HepG2 (cell line): Measurements from ENCODE around the gene NKPD1. TPM values are rescaled to one million over a fixed set of nuclear protein-coding genes. Genes with fewer than 3 reads are reported as not detected.
A peak's percentile ranks its signal among the peaks of the same experiment; 100 is the strongest.

Source experiments
- CEBPG ChIP-seq: IDR thresholded peaks from 2 replicates; pipeline ENCODE4 v1.6.1; 2016
- CHD2 ChIP-seq: IDR thresholded peaks from 2 replicates; pipeline ENCODE4 v1.6.1; 2011; ENCODE audit warnings: low read depth, low read length, improper control_type of control experiment
- DNMT3B ChIP-seq: conservative IDR thresholded peaks from 2 replicates; pipeline ENCODE4 v1.6.1; 2016; ENCODE audit warnings: missing biosample characterization, control low read depth
- FOXC1 ChIP-seq: sonication (generic); formaldehyde crosslinking; IDR thresholded peaks from 2 replicates; pipeline ENCODE4 v1.8.0; 2022; ENCODE audit warnings: mild to moderate bottlenecking, missing genetic modification reagents, borderline replicate concordance
- HOXA9 ChIP-seq: sonication (generic); formaldehyde crosslinking; IDR thresholded peaks from 2 replicates; pipeline ENCODE4 v1.8.1; 2022; ENCODE audit warnings: missing genetic modification reagents, mild to moderate bottlenecking, moderate library complexity, borderline replicate concordance
- MAZ ChIP-seq, 2 experiments: sonication (generic) in 1 of 2; formaldehyde crosslinking in 1 of 2; IDR thresholded peaks; 2 replicates each; pipeline versions ENCODE4 v1.5.0 to v1.6.1; 2012 to 2020; ENCODE audit warnings: low read depth in 2 of 2, mild to moderate bottlenecking in 2 of 2, borderline replicate concordance in 1 of 2, improper control_type of control experiment in 1 of 2, low read length in 1 of 2, missing genetic modification reagents in 1 of 2, moderate library complexity in 1 of 2
- PCBP2 ChIP-seq: fragments of 200-400 bp; formaldehyde crosslinking; optimal IDR thresholded peaks from 2 replicates; pipeline ENCODE3; 2018; ENCODE audit warnings: low read length, low read depth; ENCODE audit not compliant: poor library complexity, severe bottlenecking
- RAD21 ChIP-seq: fragments of 450-650 bp; formaldehyde crosslinking; IDR thresholded peaks from 2 replicates; pipeline ENCODE4 v1.5.0; 2020; ENCODE audit warnings: mild to moderate bottlenecking
- REL ChIP-seq: sonication (generic); formaldehyde crosslinking; conservative IDR thresholded peaks from 2 replicates; pipeline ENCODE4 v1.8.0; 2022; ENCODE audit warnings: mild to moderate bottlenecking, missing genetic modification reagents, moderate library complexity
- RFX3 ChIP-seq: IDR thresholded peaks from 2 replicates; pipeline ENCODE4 v1.6.1; 2016; ENCODE audit warnings: missing biosample characterization, missing genetic modification reagents
- SP1 ChIP-seq, 2 experiments: fragments of 450-650 bp in 1 of 2; sonication (generic) in 1 of 2; formaldehyde crosslinking in 1 of 2; IDR thresholded peaks; 2 replicates each; pipeline versions ENCODE4 v1.4.0 to v1.6.1; 2016 to 2020; ENCODE audit warnings: missing genetic modification reagents in 1 of 2
- TGIF2 ChIP-seq: IDR thresholded peaks from 2 replicates; pipeline ENCODE4 v1.6.1; 2016; ENCODE audit warnings: control low read depth, missing compliant biosample characterization
- ZBTB4 ChIP-seq: sonication (generic); formaldehyde crosslinking; IDR thresholded peaks from 2 replicates; pipeline ENCODE4 v1.4.0; 2020; ENCODE audit warnings: missing genetic modification reagents, mild to moderate bottlenecking, borderline replicate concordance
- ZC3H4 ChIP-seq: sonication (generic); formaldehyde crosslinking; IDR thresholded peaks from 2 replicates; pipeline ENCODE4 v1.4.0; 2020; ENCODE audit warnings: missing genetic modification reagents, borderline replicate concordance
- ZFP82 ChIP-seq: sonication (generic); formaldehyde crosslinking; IDR thresholded peaks from 2 replicates; pipeline ENCODE4 v1.5.1; 2020; ENCODE audit warnings: mild to moderate bottlenecking, missing genetic modification reagents, borderline replicate concordance
- ZNF24 ChIP-seq: fragments of 450-650 bp; IDR thresholded peaks from 2 replicates; pipeline ENCODE4 v1.6.1; 2017; ENCODE audit warnings: antibody characterized with exemption, mild to moderate bottlenecking
- ZNF263 ChIP-seq: sonication (generic); formaldehyde crosslinking; IDR thresholded peaks from 2 replicates; pipeline ENCODE4 v1.4.0; 2020; ENCODE audit warnings: missing genetic modification reagents
- ZNF367 ChIP-seq: sonication (generic); formaldehyde crosslinking; IDR thresholded peaks from 2 replicates; pipeline ENCODE4 v1.4.0; 2020; ENCODE audit warnings: missing genetic modification reagents, borderline replicate concordance
- ZNF598 ChIP-seq: sonication (generic); formaldehyde crosslinking; IDR thresholded peaks from 2 replicates; pipeline ENCODE4 v1.5.1; 2020; ENCODE audit warnings: mild to moderate bottlenecking, missing genetic modification reagents, borderline replicate concordance
- ZNF772 ChIP-seq: sonication (generic); formaldehyde crosslinking; IDR thresholded peaks from 2 replicates; pipeline ENCODE4 v1.5.0; 2020; ENCODE audit warnings: mild to moderate bottlenecking, missing genetic modification reagents
- ZNF816 ChIP-seq: sonication (generic); formaldehyde crosslinking; IDR thresholded peaks from 2 replicates; pipeline ENCODE4 v1.8.0; 2022; ENCODE audit warnings: missing genetic modification reagents, mild to moderate bottlenecking, borderline replicate concordance
- polyA plus RNA-seq, 8 experiments: library from polyadenylated mRNA; depleted of rRNA in 3 of 8; stranded (reverse) in 7 of 8; unstranded in 1 of 8; fragments of >200 nt; fragmentation: Illumina TruSeq in 4 of 8; extraction: Trizol in 4 of 8; gene quantifications; 2 replicates each; pipeline versions ENCODE4 v1.2.1 to v1.2.3, GENCODE V29; 2011 to 2016; ENCODE audit warnings: low read depth in 4 of 8, missing spikeins in 1 of 8, mixed read lengths in 1 of 8; ENCODE audit not compliant: insufficient read depth in 1 of 8
- total RNA-seq, 5 experiments: library from RNA; depleted of rRNA; stranded (reverse); fragments of >200 nt; fragmentation: Illumina TruSeq; extraction: Trizol; gene quantifications; 2 replicates each; pipeline ENCODE4 v1.2.3, GENCODE V29; 2016; ENCODE audit warnings: low read depth in 1 of 5
- TF ChIP-seq, protein P1 (sequence below): sonication (generic); formaldehyde crosslinking; IDR thresholded peaks from 2 replicates; pipeline ENCODE4 v1.4.0; 2020; ENCODE audit warnings: missing genetic modification reagents, borderline replicate concordance
- TF ChIP-seq, protein P2 (sequence below): sonication (generic); IDR thresholded peaks from 2 replicates; pipeline ENCODE4 v1.6.1; 2016; ENCODE audit warnings: low read depth, borderline replicate concordance
- TF ChIP-seq, protein P3 (sequence below): sonication (generic); formaldehyde crosslinking; IDR thresholded peaks from 2 replicates; pipeline ENCODE4 v1.4.0; 2020; ENCODE audit warnings: missing genetic modification reagents

NKPD1 gene
- total and polyA plus RNA-seq, 2 of the 13 experiments (the other 11 are each of a cell fraction or from before 2014, with no cell fraction given): 0.03 TPM; not detected in 1

GRCh38 chr19:45177817-45178261 lies 17.1 kb upstream of the NKPD1 start, which contains the start of gene TRAPPC6A (continued):
- TF ChIP-seq, protein P1, sequence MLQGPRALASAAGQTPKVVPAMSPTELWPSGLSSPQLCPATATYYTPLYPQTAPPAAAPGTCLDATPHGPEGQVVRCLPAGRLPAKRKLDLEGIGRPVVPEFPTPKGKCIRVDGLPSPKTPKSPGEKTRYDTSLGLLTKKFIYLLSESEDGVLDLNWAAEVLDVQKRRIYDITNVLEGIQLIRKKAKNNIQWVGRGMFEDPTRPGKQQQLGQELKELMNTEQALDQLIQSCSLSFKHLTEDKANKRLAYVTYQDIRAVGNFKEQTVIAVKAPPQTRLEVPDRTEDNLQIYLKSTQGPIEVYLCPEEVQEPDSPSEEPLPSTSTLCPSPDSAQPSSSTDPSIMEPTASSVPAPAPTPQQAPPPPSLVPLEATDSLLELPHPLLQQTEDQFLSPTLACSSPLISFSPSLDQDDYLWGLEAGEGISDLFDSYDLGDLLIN: no peak
- TF ChIP-seq, protein P2, sequence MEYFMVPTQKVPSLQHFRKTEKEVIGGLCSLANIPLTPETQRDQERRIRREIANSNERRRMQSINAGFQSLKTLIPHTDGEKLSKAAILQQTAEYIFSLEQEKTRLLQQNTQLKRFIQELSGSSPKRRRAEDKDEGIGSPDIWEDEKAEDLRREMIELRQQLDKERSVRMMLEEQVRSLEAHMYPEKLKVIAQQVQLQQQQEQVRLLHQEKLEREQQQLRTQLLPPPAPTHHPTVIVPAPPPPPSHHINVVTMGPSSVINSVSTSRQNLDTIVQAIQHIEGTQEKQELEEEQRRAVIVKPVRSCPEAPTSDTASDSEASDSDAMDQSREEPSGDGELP: no peak
- no peak for TF ChIP-seq ZNF367 (CRISPR knock-in tag)
- no peak for TF ChIP-seq CHD2
- no peak for TF ChIP-seq ZBTB4 (CRISPR knock-in tag)
- TF ChIP-seq ZNF816 (CRISPR knock-in tag): no peak
- TF ChIP-seq ZC3H4: no peak
- no peak for TF ChIP-seq SP1 (IDR thresholded peaks at IDR 0.05)
- TF ChIP-seq SP1 (CRISPR knock-in tag; IDR thresholded peaks at IDR 0.05): no peak
- TF ChIP-seq ZNF24: no peak
- TF ChIP-seq REL (CRISPR knock-in tag): no peak
- TF ChIP-seq HOXA9: no peak
- no peak for TF ChIP-seq ZNF263
- no peak for TF ChIP-seq PCBP2
- peak; percentile 48; the same call in 1 of the 2 replicates for TF ChIP-seq ZNF772
- no peak; the same call in 1 of the 2 replicates for TF ChIP-seq FOXC1 (CRISPR knock-in tag)
- no peak for TF ChIP-seq DNMT3B
- TF ChIP-seq RFX3: no peak
- no peak for TF ChIP-seq MAZ (IDR thresholded peaks at IDR 0.05; ENCODE audit: borderline replicate concordance, low read depth, low read length)
- TF ChIP-seq MAZ (CRISPR knock-in tag; IDR thresholded peaks at IDR 0.05; ENCODE audit: low read depth): peak; percentile 21; the same call in 1 of the 2 replicates
- TF ChIP-seq, protein P3, sequence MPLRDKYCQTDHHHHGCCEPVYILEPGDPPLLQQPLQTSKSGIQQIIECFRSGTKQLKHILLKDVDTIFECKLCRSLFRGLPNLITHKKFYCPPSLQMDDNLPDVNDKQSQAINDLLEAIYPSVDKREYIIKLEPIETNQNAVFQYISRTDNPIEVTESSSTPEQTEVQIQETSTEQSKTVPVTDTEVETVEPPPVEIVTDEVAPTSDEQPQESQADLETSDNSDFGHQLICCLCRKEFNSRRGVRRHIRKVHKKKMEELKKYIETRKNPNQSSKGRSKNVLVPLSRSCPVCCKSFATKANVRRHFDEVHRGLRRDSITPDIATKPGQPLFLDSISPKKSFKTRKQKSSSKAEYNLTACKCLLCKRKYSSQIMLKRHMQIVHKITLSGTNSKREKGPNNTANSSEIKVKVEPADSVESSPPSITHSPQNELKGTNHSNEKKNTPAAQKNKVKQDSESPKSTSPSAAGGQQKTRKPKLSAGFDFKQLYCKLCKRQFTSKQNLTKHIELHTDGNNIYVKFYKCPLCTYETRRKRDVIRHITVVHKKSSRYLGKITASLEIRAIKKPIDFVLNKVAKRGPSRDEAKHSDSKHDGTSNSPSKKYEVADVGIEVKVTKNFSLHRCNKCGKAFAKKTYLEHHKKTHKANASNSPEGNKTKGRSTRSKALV (CRISPR knock-in tag): no peak
- TF ChIP-seq CEBPG (CRISPR knock-in tag): no peak
- no peak; the same call in 1 of the 2 replicates for TF ChIP-seq ZNF598
- TF ChIP-seq RAD21 (CRISPR knock-in tag): peak; percentile 27; the same call in 1 of the 2 replicates
- no peak for TF ChIP-seq TGIF2
- no peak; the same call in 1 of the 2 replicates for TF ChIP-seq ZFP82
